ENCODE measurements around the gene PRKCZ. TPM values are rescaled to one million over a fixed set of nuclear protein-coding genes. Genes with fewer than 3 reads are reported as not detected.
A peak's percentile ranks its signal among the peaks of the same experiment; 100 is the strongest.

The PRKCZ gene
- total RNA-seq, 2 experiments from 2014 or later = 17.8 to 19.0 TPM

- ChIA-PET CTCF (interaction anchor here (1.8 to 2.5 kb wide), 3 partner anchors 10 to 176 kb away, joined by 4 to 11 read pairs (median 6); partner anchors contain the start of gene FAAP20), POLR2A (interaction anchor here (0.6 to 2.4 kb wide), 7 partner anchors 22 to 51 kb away, joined by 3 to 16 read pairs (median 6); partner anchors contain the start of gene SKI)
- Histone ChIP-seq H3K36me3 (ENCODE audit: insufficient read depth, low read length) (no peaks in the 10 kb centered on the region), H3K4me1 (ENCODE audit: insufficient read depth, low read length) (peaks cover 28% of the 10 kb centered on the region), H3K27ac (ENCODE audit: low read depth in 1 of 2, low read length in 2 of 2) (peak overlapping the region in 1 of 2 donors; percentile 35), H3K27me3 (ENCODE audit: control insufficient read depth in 1 of 2, insufficient read depth in 2 of 2, low read length in 2 of 2) (no peaks in the 10 kb centered on the region), H3K9me3 (ENCODE audit: control insufficient read depth in 1 of 2, insufficient read depth in 1 of 2, low read length in 2 of 2) (peaks cover 0 to 3% of the 10 kb centered on the region in 2 experiments), H3K4me3 (ENCODE audit: low read length) (peak overlapping the region; percentile 42)
- peak overlapping the region; percentile 68 for H3K4me3 Mint-ChIP-seq
- no peaks in the 10 kb centered on the region for H3K27me3 Mint-ChIP-seq
- peaks cover 5% of the 10 kb centered on the region for H3K4me1 Mint-ChIP-seq (ENCODE audit: low read depth)
- peak; percentile 92 for ATAC-seq (ENCODE audit: poor library complexity)
- intact Hi-C loops (cut with DNase I, micrococcal nuclease) = no loop called here
- H3K27ac Mint-ChIP-seq = no peak overlapping the region
- TF ChIP-seq, protein P1, sequence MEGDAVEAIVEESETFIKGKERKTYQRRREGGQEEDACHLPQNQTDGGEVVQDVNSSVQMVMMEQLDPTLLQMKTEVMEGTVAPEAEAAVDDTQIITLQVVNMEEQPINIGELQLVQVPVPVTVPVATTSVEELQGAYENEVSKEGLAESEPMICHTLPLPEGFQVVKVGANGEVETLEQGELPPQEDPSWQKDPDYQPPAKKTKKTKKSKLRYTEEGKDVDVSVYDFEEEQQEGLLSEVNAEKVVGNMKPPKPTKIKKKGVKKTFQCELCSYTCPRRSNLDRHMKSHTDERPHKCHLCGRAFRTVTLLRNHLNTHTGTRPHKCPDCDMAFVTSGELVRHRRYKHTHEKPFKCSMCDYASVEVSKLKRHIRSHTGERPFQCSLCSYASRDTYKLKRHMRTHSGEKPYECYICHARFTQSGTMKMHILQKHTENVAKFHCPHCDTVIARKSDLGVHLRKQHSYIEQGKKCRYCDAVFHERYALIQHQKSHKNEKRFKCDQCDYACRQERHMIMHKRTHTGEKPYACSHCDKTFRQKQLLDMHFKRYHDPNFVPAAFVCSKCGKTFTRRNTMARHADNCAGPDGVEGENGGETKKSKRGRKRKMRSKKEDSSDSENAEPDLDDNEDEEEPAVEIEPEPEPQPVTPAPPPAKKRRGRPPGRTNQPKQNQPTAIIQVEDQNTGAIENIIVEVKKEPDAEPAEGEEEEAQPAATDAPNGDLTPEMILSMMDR (IDR thresholded peaks at IDR 0.05) = no peak
- no peaks in the 10 kb centered on the region for H3K9me3 Mint-ChIP-seq
- DNase-seq = peak; percentile 91 to 97 (median 96)
- H3K36me3 Mint-ChIP-seq (ENCODE audit: low read depth) = no peaks in the 10 kb centered on the region
These were observed 155.2 kb downstream of the PRKCZ start for GRCh38 chr1:2205191-2205952.

DNA sequence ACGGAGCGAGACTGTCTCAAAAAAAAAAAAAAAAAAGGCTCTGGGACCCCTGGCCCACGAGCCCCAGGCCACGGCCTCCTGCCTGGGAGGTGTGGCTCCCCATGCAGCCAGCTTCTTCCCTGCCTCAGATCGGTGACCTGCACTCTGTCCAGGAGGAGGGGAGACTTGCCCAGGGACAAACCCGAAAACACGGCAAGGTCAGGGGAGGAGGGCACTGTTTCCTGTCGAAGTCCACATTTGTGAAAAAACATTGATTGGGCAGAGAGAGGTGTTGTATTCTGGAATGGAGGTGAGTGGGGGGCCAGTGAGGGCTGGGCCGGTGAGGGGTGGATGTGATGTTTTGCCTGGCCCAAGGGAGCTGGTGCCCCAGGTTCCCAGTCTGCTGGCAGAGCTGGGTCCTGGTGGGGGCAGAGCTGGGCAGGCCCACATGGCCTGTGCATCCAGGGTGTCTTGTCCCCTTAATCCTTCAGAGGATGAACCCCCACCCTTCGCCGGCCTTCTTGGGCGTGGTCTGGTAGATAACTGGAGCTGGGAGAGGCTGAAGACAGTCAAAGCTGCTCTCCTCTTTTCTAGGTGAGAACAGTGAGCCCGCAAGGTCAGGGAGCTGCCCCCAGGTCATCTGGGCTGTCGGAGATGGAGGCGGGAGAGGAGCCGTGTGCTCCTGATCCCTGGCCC is 156.7 kb downstream of the PRKCZ start:
- Mint-ChIP-seq H3K9me3 (no peaks in the 10 kb centered on the region), H3K4me1 (ENCODE audit: low read depth) (peaks cover 5% of the 10 kb centered on the region), H3K27me3 (no peaks in the 10 kb centered on the region), H3K27ac (no peak overlapping the region), H3K4me3 (peak overlapping the region; percentile 48), H3K36me3 (ENCODE audit: low read depth) (no peaks in the 10 kb centered on the region)
- Histone ChIP-seq H3K9me3 (ENCODE audit: control insufficient read depth in 1 of 2, insufficient read depth in 1 of 2, low read length in 2 of 2) (peaks cover 0 to 3% of the 10 kb centered on the region in 2 experiments), H3K4me3 (ENCODE audit: low read length) (no peak overlapping the region), H3K36me3 (ENCODE audit: insufficient read depth, low read length) (no peaks in the 10 kb centered on the region), H3K27ac (ENCODE audit: low read depth in 1 of 2, low read length in 2 of 2) (no peak overlapping the region), H3K4me1 (ENCODE audit: insufficient read depth, low read length) (peaks cover 23% of the 10 kb centered on the region), H3K27me3 (ENCODE audit: control insufficient read depth in 1 of 2, insufficient read depth in 2 of 2, low read length in 2 of 2) (no peaks in the 10 kb centered on the region)
- DNase-seq = peak in 1 of 14 experiments; percentile 7
- ChIA-PET POLR2A (interaction anchor here (0.9 to 2.4 kb wide), 5 partner anchors 15 to 49 kb away, joined by 3 to 16 read pairs (median 3); partner anchors contain the start of gene SKI), CTCF (interaction anchor here (0.7 to 1.2 kb wide), 2 partner anchors 12 to 109 kb away, joined by 3 to 6 read pairs; partner anchors contain the start of gene FAAP20)
- TF ChIP-seq, protein P1 (IDR thresholded peaks at IDR 0.05) = no peak
- ATAC-seq (ENCODE audit: poor library complexity) = no peak
- intact Hi-C loops (cut with DNase I, micrococcal nuclease) = loop anchor here in 1 of 2 experiments (1.0 kb wide), 1 partner anchor 20 kb away; no protein-coding TSS in a partner anchor

GRCh38 chr1:2208309-2209239 is 158.4 kb downstream of the PRKCZ start:
- no peaks in the 10 kb centered on the region for H3K27me3 ChIP-seq (ENCODE audit: control insufficient read depth in 1 of 2, insufficient read depth in 2 of 2, low read length in 2 of 2)
- H3K4me1 ChIP-seq (ENCODE audit: insufficient read depth, low read length) = peaks cover 39% of the 10 kb centered on the region
- H3K36me3 ChIP-seq (ENCODE audit: insufficient read depth, low read length) = no peaks in the 10 kb centered on the region
- Mint-ChIP-seq H3K27ac (no peak overlapping the region), H3K27me3 (no peaks in the 10 kb centered on the region), H3K9me3 (no peaks in the 10 kb centered on the region), H3K4me1 (ENCODE audit: low read depth) (peaks cover 5% of the 10 kb centered on the region), H3K4me3 (peak overlapping the region; percentile 68), H3K36me3 (ENCODE audit: low read depth) (no peaks in the 10 kb centered on the region)
- H3K9me3 ChIP-seq (ENCODE audit: control insufficient read depth in 1 of 2, insufficient read depth in 1 of 2, low read length in 2 of 2) = peaks cover 0 to 3% of the 10 kb centered on the region in 2 experiments
- H3K4me3 ChIP-seq (ENCODE audit: low read length) = no peak overlapping the region
- ChIA-PET POLR2A (interaction anchor here (1.3 kb wide), 1 partner anchor 21 kb away, joined by 3 read pairs; no protein-coding TSS in a partner anchor), CTCF (no interaction called here)
- intact Hi-C loops (cut with DNase I, micrococcal nuclease) = no loop called here
- ATAC-seq (ENCODE audit: poor library complexity) = no peak
- no peak overlapping the region for H3K27ac ChIP-seq (ENCODE audit: low read depth in 1 of 2, low read length in 2 of 2)
- DNase-seq = no peak
- TF ChIP-seq, protein P1 (IDR thresholded peaks at IDR 0.05) = no peak
